ENCODE measurements around the gene DIAPH3. TPM values are rescaled to one million over a fixed set of nuclear protein-coding genes. Genes with fewer than 3 reads are reported as not detected.

DIAPH3 gene
- total and polyA plus RNA-seq, 8 donors = 3.3 to 19.1 (median 10.6) TPM

DNA sequence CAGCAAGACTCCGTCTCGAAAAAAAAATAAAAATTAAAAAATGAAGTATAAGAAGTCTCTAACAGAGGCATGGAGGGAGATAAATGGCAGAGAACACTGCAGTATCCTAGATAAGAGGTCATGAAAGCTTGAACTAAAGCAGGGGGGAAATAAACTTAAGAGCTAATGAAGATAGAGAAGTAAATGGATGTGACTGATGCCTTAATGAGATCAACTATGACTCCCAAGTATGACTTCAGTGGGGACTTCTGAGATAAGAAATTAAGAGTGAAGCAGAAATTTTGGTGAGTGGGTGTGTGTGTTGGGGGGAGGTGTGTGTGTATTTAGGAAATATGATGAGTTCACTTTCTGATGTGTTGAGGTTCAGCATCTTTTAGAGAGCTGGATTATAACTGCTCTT is 55.1 kb downstream of the DIAPH3 start:
- Histone ChIP-seq H3K36me3 (no peaks in the 10 kb centered on the region), H3K9me3 (no peaks in the 10 kb centered on the region), H3K27me3 (no peaks in the 10 kb centered on the region), H3K27ac (no peak overlapping the region), H3K4me3 (no peak overlapping the region), H3K4me1 (no peaks in the 10 kb centered on the region)
- no peak for DNase-seq
- TF ChIP-seq, protein P1, sequence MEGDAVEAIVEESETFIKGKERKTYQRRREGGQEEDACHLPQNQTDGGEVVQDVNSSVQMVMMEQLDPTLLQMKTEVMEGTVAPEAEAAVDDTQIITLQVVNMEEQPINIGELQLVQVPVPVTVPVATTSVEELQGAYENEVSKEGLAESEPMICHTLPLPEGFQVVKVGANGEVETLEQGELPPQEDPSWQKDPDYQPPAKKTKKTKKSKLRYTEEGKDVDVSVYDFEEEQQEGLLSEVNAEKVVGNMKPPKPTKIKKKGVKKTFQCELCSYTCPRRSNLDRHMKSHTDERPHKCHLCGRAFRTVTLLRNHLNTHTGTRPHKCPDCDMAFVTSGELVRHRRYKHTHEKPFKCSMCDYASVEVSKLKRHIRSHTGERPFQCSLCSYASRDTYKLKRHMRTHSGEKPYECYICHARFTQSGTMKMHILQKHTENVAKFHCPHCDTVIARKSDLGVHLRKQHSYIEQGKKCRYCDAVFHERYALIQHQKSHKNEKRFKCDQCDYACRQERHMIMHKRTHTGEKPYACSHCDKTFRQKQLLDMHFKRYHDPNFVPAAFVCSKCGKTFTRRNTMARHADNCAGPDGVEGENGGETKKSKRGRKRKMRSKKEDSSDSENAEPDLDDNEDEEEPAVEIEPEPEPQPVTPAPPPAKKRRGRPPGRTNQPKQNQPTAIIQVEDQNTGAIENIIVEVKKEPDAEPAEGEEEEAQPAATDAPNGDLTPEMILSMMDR (IDR thresholded peaks at IDR 0.05) = no peak
- intact Hi-C loops (cut with DNase I) = no loop called here
- ATAC-seq = no peak

DNA sequence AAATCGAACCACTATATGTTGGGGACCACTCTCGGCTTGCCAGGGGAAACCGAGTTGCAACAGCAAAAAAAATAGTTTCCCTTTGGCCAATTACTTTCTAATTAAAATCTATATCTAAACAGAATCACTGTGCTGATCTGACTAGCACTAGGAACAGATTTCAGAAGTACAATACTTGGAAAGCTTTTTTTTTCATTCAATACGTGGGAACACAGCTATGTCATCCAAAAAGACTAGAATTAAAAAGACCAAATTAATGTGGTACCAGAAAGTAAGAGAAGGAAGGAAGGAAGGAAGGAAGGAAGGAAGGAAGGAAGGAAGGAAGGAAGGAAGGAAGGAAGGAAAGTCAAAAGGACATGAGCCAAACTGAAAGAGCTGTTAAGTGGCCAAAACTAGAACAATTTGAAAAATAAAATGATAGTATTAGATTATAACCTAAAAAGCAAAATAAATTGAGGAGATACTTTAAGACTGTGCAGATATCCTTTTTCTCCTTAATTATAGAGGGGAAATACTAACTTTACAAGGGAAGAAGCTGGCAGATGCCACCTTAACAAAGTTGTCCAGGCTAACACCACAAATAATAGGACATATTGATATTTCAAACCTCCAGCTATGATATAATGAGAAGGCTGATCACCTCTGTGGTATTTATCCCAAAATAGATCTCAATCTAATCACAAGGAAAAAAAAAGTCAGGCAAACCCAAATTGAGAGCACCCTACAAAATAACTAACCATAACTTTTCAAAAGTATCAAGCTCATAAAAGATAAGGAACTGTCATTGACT is 63.9 kb downstream of the DIAPH3 start:
- Histone ChIP-seq H3K4me1 (no peaks in the 10 kb centered on the region), H3K27ac (no peak overlapping the region), H3K9me3 (no peaks in the 10 kb centered on the region), H3K36me3 (no peaks in the 10 kb centered on the region), H3K4me3 (no peak overlapping the region), H3K27me3 (no peaks in the 10 kb centered on the region)
- intact Hi-C loops (cut with DNase I) = no loop called here
- ATAC-seq = no peak
- no peak for DNase-seq
- TF ChIP-seq, protein P1 (IDR thresholded peaks at IDR 0.05) = no peak

DNA sequence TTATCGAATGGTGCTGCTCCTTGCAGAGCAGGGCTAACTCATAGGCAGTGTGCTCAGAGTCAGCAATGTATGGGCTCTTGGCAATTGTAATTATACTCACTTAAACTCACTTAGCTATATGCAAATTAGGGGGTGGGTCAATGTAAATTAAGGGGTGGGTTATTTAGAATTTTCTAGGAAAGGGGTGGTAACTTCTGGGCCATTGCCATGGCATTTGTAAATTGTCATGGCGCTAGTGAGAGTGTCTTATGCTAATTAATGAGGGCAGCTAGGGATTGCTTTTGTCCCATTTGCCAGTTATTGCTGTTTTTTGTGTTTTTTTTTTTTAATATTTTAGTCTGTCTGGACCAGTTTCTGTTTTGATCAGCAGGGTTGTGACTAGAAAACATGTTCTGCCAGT is 68.4 kb downstream of the DIAPH3 start:
- ATAC-seq (no peak), DNase-seq (no peak)
- Histone ChIP-seq H3K27ac (no peak overlapping the region), H3K4me1 (no peaks in the 10 kb centered on the region), H3K4me3 (no peak overlapping the region), H3K9me3 (no peaks in the 10 kb centered on the region), H3K36me3 (no peaks in the 10 kb centered on the region), H3K27me3 (no peaks in the 10 kb centered on the region)
- intact Hi-C loops (cut with DNase I) = no loop called here
- TF ChIP-seq, protein P1 (IDR thresholded peaks at IDR 0.05) = no peak

DNA sequence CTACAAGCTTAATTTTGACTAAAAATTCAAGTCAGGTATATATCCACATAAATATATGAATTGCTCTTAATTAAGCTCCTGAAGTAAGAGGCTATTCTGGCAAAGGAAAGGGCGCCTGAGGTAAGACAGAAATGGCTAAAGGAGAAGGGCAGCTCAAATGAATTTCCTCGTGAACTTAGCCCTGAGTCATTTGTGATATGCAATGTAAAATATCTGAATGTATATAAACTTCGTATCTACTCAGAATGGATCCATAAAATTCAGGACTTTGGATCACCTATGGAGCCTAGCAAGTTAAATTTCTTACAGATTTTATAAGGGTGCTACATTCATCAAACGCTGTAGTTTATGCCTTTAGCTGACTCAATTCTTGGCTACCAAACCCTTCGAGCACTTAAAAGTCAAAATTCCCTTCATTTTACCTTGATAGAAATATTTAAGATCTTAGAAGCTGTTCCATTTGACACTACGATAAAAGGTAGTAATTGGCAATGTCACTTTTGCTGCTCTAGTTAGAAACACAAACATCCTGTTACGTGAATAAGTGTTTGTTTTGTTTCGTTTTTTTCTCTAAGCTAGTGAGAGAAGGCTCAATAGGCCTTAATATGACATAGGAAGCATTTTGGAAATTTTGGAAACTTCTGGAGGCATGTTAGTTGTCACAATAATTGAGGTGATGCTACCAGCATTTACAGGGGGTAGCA is 69.2 kb downstream of the DIAPH3 start:
- no peak for DNase-seq
- H3K36me3 ChIP-seq = no peaks in the 10 kb centered on the region
- no peaks in the 10 kb centered on the region for H3K4me1 ChIP-seq
- peak; percentile 46 for ATAC-seq
- no peaks in the 10 kb centered on the region for H3K27me3 ChIP-seq
- no peaks in the 10 kb centered on the region for H3K9me3 ChIP-seq
- no peak overlapping the region for H3K27ac ChIP-seq
- H3K4me3 ChIP-seq = no peak overlapping the region
- TF ChIP-seq, protein P1 (IDR thresholded peaks at IDR 0.05) = no peak
- intact Hi-C loops (cut with DNase I) = no loop called here

DNA sequence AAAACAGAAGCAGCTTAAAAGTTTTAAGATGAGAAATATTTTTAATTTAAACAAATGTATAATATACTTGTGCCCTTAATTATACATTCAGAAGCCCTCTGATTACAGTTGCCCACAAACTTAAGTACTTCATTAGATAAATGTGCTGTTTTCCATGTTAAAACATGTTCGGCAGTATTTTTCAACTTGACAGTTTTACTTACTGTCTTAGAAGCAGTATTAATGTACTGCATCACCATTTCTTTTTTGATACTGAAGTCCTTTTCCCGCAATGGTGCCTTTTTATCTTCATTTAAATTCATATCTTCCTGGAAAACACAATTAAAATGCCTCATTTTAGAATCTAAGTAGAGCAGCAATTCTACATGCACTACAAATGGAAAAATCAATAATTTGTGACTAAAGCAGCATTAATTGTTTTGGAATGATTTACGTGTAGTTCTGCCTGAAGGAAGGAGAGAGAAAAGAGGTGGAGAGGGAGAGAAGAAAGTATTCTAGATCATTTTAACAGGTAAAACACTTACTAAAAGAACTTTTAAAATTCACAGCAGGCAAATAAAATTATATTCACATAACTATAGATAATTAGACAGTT is 70.2 kb downstream of the DIAPH3 start:
- Histone ChIP-seq H3K9me3 (no peaks in the 10 kb centered on the region), H3K27me3 (no peaks in the 10 kb centered on the region), H3K36me3 (no peaks in the 10 kb centered on the region), H3K4me1 (no peaks in the 10 kb centered on the region), H3K4me3 (no peak overlapping the region), H3K27ac (no peak overlapping the region)
- intact Hi-C loops (cut with DNase I) = no loop called here
- TF ChIP-seq, protein P1 (IDR thresholded peaks at IDR 0.05) = no peak
- DNase-seq (no peak), ATAC-seq (no peak)

Measured in left lung (tissue), 10 donors.